Measurements from ENCODE around the gene MAT1A.

MAT1A gene

DNA sequence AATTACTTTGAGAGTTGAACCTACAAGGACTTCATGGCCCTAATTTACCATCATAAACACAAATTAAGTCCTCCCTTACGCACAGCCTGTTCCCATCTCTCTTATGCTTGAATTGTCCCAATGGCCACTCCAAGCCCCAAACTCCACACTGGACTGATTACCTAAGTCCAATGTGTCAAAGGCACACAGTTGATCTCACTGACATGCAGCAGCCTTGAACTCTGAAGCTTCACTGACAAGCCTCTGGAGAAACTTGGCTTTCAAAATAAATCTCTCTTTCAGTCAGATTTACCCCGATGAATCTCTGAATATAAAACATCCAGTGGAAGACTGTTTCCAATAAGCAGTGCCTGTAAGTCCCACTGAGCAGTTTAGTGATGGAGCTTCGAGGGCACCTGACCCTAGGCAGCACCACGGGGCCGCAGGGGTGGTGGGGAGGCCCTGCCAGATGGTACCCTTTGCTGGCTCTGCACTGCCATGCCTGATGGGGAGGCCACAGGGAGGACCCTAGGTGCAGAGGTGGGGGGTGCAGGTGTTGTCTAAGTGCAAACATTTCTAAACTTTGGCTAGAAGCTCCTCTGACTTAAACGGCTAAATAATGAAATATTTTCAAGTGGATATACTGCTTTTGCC lies 3.3 kb upstream of the MAT1A start:
- no peak overlapping the region for H3K4me3 Mint-ChIP-seq
- no peaks in the 10 kb centered on the region for H3K4me1 Mint-ChIP-seq
- H3K36me3 Mint-ChIP-seq: peaks cover 5% of the 10 kb centered on the region
- H3K9me3 Mint-ChIP-seq: peaks cover 14% of the 10 kb centered on the region
- H3K27ac Mint-ChIP-seq: no peak overlapping the region
- H3K27me3 Mint-ChIP-seq: peaks cover 10% of the 10 kb centered on the region

- Mint-ChIP-seq H3K9me3 (peaks cover 7% of the 10 kb centered on the region), H3K4me1 (no peaks in the 10 kb centered on the region), H3K27ac (no peak overlapping the region), H3K27me3 (peaks cover 6% of the 10 kb centered on the region), H3K36me3 (no peaks in the 10 kb centered on the region), H3K4me3 (no peak overlapping the region)
Measured at GRCh38 chr10:80290474-80291220, 1.2 kb upstream of the MAT1A start.

GRCh38 chr10:80288849-80289248 lies 609 bp downstream of the MAT1A start:
- no peak overlapping the region for H3K4me3 Mint-ChIP-seq
- H3K27me3 Mint-ChIP-seq: peaks cover 6% of the 10 kb centered on the region
- H3K27ac Mint-ChIP-seq: no peak overlapping the region

DNA sequence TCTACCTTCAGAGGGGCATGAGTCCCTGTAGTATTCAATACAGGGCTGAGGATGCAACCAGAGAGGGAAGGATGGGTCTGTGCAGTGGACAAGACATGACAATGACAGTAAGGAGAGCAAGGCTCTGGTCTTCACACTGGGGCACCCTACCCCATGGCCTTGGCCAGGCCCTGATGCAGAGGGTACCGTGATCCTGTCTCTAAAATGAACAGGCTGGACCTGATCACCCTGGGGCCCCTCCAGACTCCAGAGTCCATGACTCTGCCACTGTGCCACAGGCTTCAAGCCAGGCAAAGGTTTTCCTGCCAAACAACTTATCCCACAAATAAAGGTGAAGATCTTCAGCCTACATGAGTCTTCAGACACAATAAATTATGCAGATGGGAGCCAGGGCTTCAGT lies 4.9 kb downstream of the MAT1A start:
- H3K4me1 Mint-ChIP-seq: no peaks in the 10 kb centered on the region
- H3K27me3 Mint-ChIP-seq: no peaks in the 10 kb centered on the region
- H3K27ac Mint-ChIP-seq: no peak overlapping the region
- H3K36me3 Mint-ChIP-seq: no peaks in the 10 kb centered on the region
- no peak overlapping the region for H3K4me3 Mint-ChIP-seq
- H3K9me3 Mint-ChIP-seq: no peaks in the 10 kb centered on the region

More at GRCh38 chr10:80288849-80289248, 609 bp downstream of the MAT1A start:
- Mint-ChIP-seq H3K4me1 (no peaks in the 10 kb centered on the region), H3K36me3 (no peaks in the 10 kb centered on the region), H3K9me3 (no peaks in the 10 kb centered on the region)

- H3K27me3 Mint-ChIP-seq: no peaks in the 10 kb centered on the region
Measured at GRCh38 chr10:80283536-80284199, 5.8 kb downstream of the MAT1A start.

DNA sequence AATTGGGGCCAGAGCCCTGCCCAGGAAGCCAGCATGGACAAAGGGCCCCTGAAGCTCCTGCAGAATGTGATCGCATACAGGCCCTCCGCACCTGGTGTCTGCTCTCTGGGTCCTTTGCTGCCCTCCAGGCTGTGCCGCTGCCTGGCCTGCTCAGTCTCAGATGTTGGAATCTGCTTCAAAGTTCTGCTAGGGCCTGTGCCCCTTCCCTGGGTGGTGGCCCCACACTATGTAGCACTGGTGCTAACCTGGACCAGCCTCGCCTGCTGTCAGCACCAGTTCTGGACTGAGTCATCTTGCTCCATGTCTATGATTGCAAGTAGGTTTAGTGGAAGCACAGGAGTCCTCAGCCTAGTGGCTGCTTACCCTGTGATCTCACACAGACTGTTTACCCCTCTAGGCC lies 6.3 kb downstream of the MAT1A start:
- Mint-ChIP-seq H3K4me1 (no peaks in the 10 kb centered on the region), H3K36me3 (no peaks in the 10 kb centered on the region), H3K27ac (no peak overlapping the region), H3K9me3 (no peaks in the 10 kb centered on the region), H3K27me3 (no peaks in the 10 kb centered on the region), H3K4me3 (no peak overlapping the region)

More at GRCh38 chr10:80283536-80284199, 5.8 kb downstream of the MAT1A start:
- Mint-ChIP-seq H3K36me3 (no peaks in the 10 kb centered on the region), H3K4me1 (no peaks in the 10 kb centered on the region), H3K27ac (no peak overlapping the region), H3K9me3 (no peaks in the 10 kb centered on the region), H3K4me3 (no peak overlapping the region)

- H3K36me3 Mint-ChIP-seq: no peaks in the 10 kb centered on the region
- no peak overlapping the region for H3K27ac Mint-ChIP-seq
- no peak overlapping the region for H3K4me3 Mint-ChIP-seq
- no peaks in the 10 kb centered on the region for H3K9me3 Mint-ChIP-seq
- H3K27me3 Mint-ChIP-seq: no peaks in the 10 kb centered on the region
- H3K4me1 Mint-ChIP-seq: no peaks in the 10 kb centered on the region
Measured at GRCh38 chr10:80281784-80282765, 7.4 kb downstream of the MAT1A start.

- H3K4me3 Mint-ChIP-seq: no peak overlapping the region
- no peaks in the 10 kb centered on the region for H3K4me1 Mint-ChIP-seq
- H3K27ac Mint-ChIP-seq: no peak overlapping the region
- H3K27me3 Mint-ChIP-seq: no peaks in the 10 kb centered on the region
- H3K9me3 Mint-ChIP-seq: no peaks in the 10 kb centered on the region
- H3K36me3 Mint-ChIP-seq: no peaks in the 10 kb centered on the region
Measured at GRCh38 chr10:80281292-80281691, 8.2 kb downstream of the MAT1A start.

- Mint-ChIP-seq H3K27me3 (no peaks in the 10 kb centered on the region), H3K9me3 (no peaks in the 10 kb centered on the region), H3K4me1 (no peaks in the 10 kb centered on the region), H3K4me3 (no peak overlapping the region), H3K27ac (no peak overlapping the region), H3K36me3 (no peaks in the 10 kb centered on the region)
Measured at GRCh38 chr10:80280071-80280800, 9.2 kb downstream of the MAT1A start.

- Mint-ChIP-seq H3K27ac (no peak overlapping the region), H3K4me1 (no peaks in the 10 kb centered on the region), H3K27me3 (no peaks in the 10 kb centered on the region), H3K4me3 (no peak overlapping the region), H3K9me3 (no peaks in the 10 kb centered on the region), H3K36me3 (no peaks in the 10 kb centered on the region)
Measured at GRCh38 chr10:80279146-80279545, 10.3 kb downstream of the MAT1A start.

- H3K27ac Mint-ChIP-seq: no peak overlapping the region
- no peaks in the 10 kb centered on the region for H3K36me3 Mint-ChIP-seq
- no peak overlapping the region for H3K4me3 Mint-ChIP-seq
- no peaks in the 10 kb centered on the region for H3K4me1 Mint-ChIP-seq
- no peaks in the 10 kb centered on the region for H3K9me3 Mint-ChIP-seq
- no peaks in the 10 kb centered on the region for H3K27me3 Mint-ChIP-seq
Measured at GRCh38 chr10:80278480-80278879, 11.0 kb downstream of the MAT1A start.

- no peak overlapping the region for H3K4me3 Mint-ChIP-seq
- no peaks in the 10 kb centered on the region for H3K9me3 Mint-ChIP-seq
- H3K27me3 Mint-ChIP-seq: no peaks in the 10 kb centered on the region
- H3K4me1 Mint-ChIP-seq: no peaks in the 10 kb centered on the region
- H3K36me3 Mint-ChIP-seq: no peaks in the 10 kb centered on the region
- H3K27ac Mint-ChIP-seq: no peak overlapping the region
Measured at GRCh38 chr10:80277567-80278250, 11.7 kb downstream of the MAT1A start.

DNA sequence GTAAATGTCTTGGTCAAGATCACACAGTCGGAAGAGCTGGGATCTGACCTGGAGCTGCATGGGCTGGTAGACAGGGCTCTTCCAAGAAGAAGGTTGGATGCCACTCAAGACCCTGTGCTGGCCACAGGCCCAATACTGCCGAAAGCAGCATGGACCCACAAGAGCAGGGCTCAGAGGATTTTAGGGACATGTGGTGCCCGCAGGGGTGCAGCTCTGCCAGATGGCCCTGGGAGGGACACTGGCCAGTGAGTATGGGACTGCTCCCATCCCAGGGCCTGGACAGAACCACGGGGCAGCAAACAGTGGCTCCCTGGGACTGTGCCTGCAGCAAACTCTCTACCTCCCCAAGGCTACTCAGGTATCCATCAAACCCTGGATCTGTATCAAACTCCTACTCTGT lies 12.4 kb downstream of the MAT1A start:
- Mint-ChIP-seq H3K9me3 (no peaks in the 10 kb centered on the region), H3K27ac (no peak overlapping the region)

GRCh38 chr10:80276335-80276734 lies 13.1 kb downstream of the MAT1A start:
- Mint-ChIP-seq H3K27ac (no peak overlapping the region), H3K4me1 (no peaks in the 10 kb centered on the region), H3K9me3 (no peaks in the 10 kb centered on the region), H3K36me3 (no peaks in the 10 kb centered on the region), H3K4me3 (no peak overlapping the region), H3K27me3 (no peaks in the 10 kb centered on the region)

More for the DNA sequence above, 12.4 kb downstream of the MAT1A start:
- H3K4me1 Mint-ChIP-seq: no peaks in the 10 kb centered on the region
- H3K27me3 Mint-ChIP-seq: no peaks in the 10 kb centered on the region
- H3K4me3 Mint-ChIP-seq: no peak overlapping the region
- no peaks in the 10 kb centered on the region for H3K36me3 Mint-ChIP-seq

Data from activated naive CD4-positive, alpha-beta T cell treated with anti-CD3 and anti-CD28 coated beads, Interleukin-2, amount 50 U/mL, for 24 hours (primary cell).